Esophagus (tissue), 2 donors: Measurements from ENCODE around the gene IRS2. TPM values are rescaled to one million over a fixed set of nuclear protein-coding genes. Genes with fewer than 3 reads are reported as not detected.
"Not testable (repeated sequence)": the region's sequence is repeated elsewhere in the genome, so short reads cannot be mapped to it uniquely, and the experiment has no call there.

Source experiments
- H3K27ac ChIP-seq, 2 donors: one replicate each; pipeline ENCODE4 v1.5.1; 2013; ENCODE audit warnings: low read depth in 2 of 2, mild to moderate bottlenecking in 2 of 2, inconsistent platforms in 1 of 2, low read length in 1 of 2, moderate library complexity in 1 of 2
- H3K27me3 ChIP-seq, 2 donors: one replicate each; pipeline ENCODE4 v1.6.1; 2013; ENCODE audit warnings: low read length in 2 of 2, control low read depth in 1 of 2, mild to moderate bottlenecking in 1 of 2; ENCODE audit not compliant: insufficient read depth in 2 of 2, control insufficient read depth in 1 of 2
- H3K36me3 ChIP-seq, 2 donors: one replicate each; pipeline ENCODE4 v1.6.1; 2013; ENCODE audit warnings: low read length in 1 of 2; ENCODE audit not compliant: control insufficient read depth in 2 of 2, insufficient read depth in 2 of 2
- H3K4me1 ChIP-seq, 2 donors: one replicate each; pipeline ENCODE4 v1.6.1; 2013; ENCODE audit warnings: low read length in 1 of 2; ENCODE audit not compliant: control insufficient read depth in 2 of 2, insufficient read depth in 2 of 2
- H3K4me3 ChIP-seq, 2 donors: one replicate each; pipeline ENCODE4 v1.5.1; 2013; ENCODE audit warnings: low read length in 2 of 2, mild to moderate bottlenecking in 2 of 2, low read depth in 1 of 2, moderate library complexity in 1 of 2
- H3K9me3 ChIP-seq, 2 donors: one replicate each; pipeline ENCODE4 v1.6.1; 2013; ENCODE audit warnings: mild to moderate bottlenecking in 2 of 2, low read depth in 1 of 2, low read length in 1 of 2, moderate library complexity in 1 of 2; ENCODE audit not compliant: control insufficient read depth in 2 of 2, insufficient read depth in 1 of 2
- WGBS, 2 donors: extraction: QIAGEN DNeasy Blood & Tissue Kit; methylation state at CpG; one replicate each; pipeline ENCODE4 v1.1.7; 2013; 5-methylcytosine and 5-hydroxymethylcytosine counted together
- polyA plus RNA-seq, 2 donors: library from polyadenylated mRNA; stranded (reverse); fragments of 200-250 nt; gene quantifications; one replicate each; pipeline ENCODE4 v1.2.3, GENCODE V29; 2013
- donor health status: healthy with polysubstance abuse.
- donor health status: Bipolar disorder and iron deficiency.

Gene IRS2
- polyA plus RNA-seq, 2 donors, result 1.6 to 2.6 TPM

DNA sequence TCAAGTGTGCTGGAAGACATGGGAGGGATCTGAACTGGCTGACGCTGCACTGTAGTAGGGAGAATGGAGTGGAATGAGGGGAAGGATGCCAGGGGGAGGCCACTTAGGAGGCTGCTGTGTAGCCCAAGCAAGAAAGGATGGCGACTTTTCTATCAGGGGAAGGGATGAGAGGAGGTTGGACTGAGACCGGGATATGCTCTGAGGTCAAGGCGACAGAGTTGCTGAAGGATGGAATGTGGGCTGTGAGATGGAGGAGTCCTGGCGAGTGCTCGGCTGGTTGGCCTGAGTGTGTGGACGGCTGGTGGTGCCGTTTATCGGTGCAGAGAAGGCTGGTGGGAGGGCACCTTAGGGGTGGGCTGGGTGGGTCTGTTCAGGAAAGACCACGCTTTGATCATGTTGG lies 45.7 kb downstream of the IRS2 start:
- Histone ChIP-seq H3K36me3 (no peaks in the 10 kb centered on the region), H3K27me3 (no peaks in the 10 kb centered on the region), H3K9me3 (peaks cover 0 to 2% of the 10 kb centered on the region in 2 donors), H3K4me1 (peaks cover 0 to 7% of the 10 kb centered on the region in 2 donors), H3K4me3 (no peak overlapping the region), H3K27ac (no peak overlapping the region)
- 94 to 95% methylated on average over 10 of the region's 10 CpGs for WGBS, 2 donors

DNA sequence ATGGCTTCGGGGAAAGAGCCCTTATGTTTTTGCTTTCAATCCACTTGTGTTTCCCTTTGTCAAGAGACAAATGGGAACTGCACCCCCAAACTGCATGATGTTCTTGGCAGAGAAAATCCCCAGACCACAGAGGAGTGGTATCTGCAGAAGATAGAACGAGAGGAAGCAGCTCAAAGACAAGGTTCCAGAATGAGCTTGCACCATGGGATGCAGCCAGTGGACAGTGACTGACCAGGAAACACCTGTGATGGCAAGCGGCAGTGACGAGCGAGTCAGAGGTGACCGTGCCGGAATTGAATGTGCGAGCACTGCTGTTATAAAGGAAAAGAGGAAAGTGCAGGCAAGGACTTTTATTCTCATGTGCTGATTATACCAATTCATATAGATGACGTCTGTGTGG lies 46.3 kb downstream of the IRS2 start:
- no peak overlapping the region for H3K27ac ChIP-seq
- WGBS, 2 donors, result 68 to 74% methylated on average over 9 of the region's 9 CpGs
- no peak overlapping the region for H3K4me3 ChIP-seq
- no peaks in the 10 kb centered on the region for H3K9me3 ChIP-seq
- H3K4me1 ChIP-seq, result peaks cover 0 to 7% of the 10 kb centered on the region in 2 donors
- no peaks in the 10 kb centered on the region for H3K36me3 ChIP-seq
- H3K27me3 ChIP-seq, result no peaks in the 10 kb centered on the region

DNA sequence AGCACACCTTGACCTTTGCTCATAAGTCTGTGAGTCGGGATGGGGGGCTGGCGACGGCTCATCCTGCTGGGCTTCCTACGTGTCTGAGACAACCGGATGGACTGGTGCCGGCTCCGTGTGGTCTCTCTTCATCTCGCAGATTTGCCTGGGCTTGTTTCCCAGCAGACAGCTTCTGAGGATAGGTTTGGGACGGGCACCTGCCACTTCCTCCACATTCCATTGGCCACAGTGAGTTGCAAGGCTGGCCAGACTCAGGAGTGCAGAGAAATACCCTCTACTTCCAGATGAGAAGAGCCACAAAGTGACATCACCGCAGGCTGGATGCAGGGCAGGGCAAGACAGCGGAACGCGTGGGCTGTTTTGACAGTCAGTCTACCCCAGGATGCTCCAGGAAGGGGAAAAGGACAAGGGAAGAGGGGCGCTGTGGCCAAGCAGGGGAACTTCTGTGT lies 48.1 kb downstream of the IRS2 start:
- Histone ChIP-seq H3K27me3 (no peaks in the 10 kb centered on the region), H3K4me1 (peaks cover 0 to 2% of the 10 kb centered on the region in 2 donors), H3K4me3 (no peak overlapping the region), H3K36me3 (no peaks in the 10 kb centered on the region), H3K27ac (no peak overlapping the region), H3K9me3 (no peaks in the 10 kb centered on the region)
- WGBS, 2 donors, result 64 to 69% methylated on average over 14 of the region's 14 CpGs

DNA sequence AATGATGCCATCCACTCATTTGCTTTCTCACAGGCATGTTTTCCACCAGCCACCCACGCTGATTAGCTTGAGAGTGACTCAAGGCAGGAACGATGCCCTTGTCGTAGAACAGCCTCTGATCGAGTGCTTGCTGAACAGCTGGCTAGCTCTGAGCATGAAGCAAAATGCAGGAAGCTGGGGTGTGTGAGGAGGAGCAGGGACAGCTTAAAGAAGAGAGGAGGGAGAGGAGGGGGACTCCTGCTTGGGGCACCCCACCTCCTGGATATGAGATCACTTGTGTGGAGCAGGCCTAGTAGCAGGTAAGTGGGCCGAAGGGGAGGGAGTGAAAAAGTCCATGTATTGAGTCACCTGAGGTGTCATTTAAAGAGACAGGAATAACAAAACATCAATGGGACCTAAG lies 48.8 kb downstream of the IRS2 start:
- Histone ChIP-seq H3K4me1 (peaks cover 0 to 2% of the 10 kb centered on the region in 2 donors), H3K9me3 (no peaks in the 10 kb centered on the region), H3K27me3 (no peaks in the 10 kb centered on the region), H3K27ac (no peak overlapping the region), H3K4me3 (no peak overlapping the region), H3K36me3 (no peaks in the 10 kb centered on the region)
- 68% methylated on average over 5 of the region's 5 CpGs for WGBS, 2 donors

GRCh38 chr13:109737046-109737573 lies 49.3 kb downstream of the IRS2 start:
- Histone ChIP-seq H3K27ac (no peak overlapping the region), H3K4me3 (no peak overlapping the region), H3K36me3 (no peaks in the 10 kb centered on the region), H3K4me1 (peaks cover 0 to 2% of the 10 kb centered on the region in 2 donors), H3K27me3 (no peaks in the 10 kb centered on the region), H3K9me3 (no peaks in the 10 kb centered on the region)
- 85 to 91% methylated on average over 13 of the region's 13 CpGs for WGBS, 2 donors

GRCh38 chr13:109735436-109735966 lies 50.9 kb downstream of the IRS2 start:
- H3K4me3 ChIP-seq, result no peak overlapping the region
- no peak overlapping the region for H3K27ac ChIP-seq
- no peaks in the 10 kb centered on the region for H3K9me3 ChIP-seq
- H3K4me1 ChIP-seq, result peaks cover 0 to 2% of the 10 kb centered on the region in 2 donors
- WGBS, 2 donors, result 67 to 68% methylated on average over 4 of the region's 4 CpGs
- no peaks in the 10 kb centered on the region for H3K36me3 ChIP-seq
- H3K27me3 ChIP-seq, result no peaks in the 10 kb centered on the region

DNA sequence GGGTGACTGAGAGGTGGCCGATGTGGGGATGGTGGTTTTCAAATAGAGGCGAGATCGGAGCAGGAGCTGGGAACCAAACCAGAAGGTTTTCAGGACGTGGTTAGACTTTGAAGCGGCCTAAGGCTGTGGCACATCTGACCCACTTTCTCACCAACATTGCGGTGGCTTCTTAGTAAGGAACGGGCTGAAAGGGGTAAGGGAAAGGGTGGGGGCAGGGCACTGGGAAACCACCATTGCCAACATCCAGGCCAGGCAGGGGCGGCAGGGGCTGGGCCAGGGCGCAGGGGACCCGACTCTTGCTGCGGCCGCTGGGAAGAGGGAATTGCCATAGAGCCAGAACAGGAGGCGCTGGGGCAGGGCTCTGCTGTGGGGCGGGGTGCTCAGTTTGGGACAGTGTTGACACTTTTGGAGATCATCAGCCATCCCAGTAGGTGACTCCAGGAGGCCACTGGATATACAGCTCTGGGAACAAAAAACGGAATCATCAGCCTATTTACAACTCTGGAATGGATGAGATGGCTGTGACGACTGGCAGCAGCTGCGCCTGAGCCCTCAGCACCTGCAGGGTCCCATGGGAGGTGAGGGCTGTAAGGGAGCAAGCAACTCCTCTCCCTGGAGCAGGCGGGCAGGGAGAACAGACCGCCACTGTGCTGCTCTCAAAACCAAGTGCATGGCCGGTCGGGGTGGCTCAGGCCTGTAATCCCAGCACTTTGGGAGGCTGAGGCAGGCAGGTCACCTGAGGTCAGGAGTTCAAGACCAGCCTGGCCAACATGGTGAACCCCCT lies 52.2 kb downstream of the IRS2 start:
- Histone ChIP-seq H3K27ac (no peak overlapping the region), H3K4me3 (no peak overlapping the region), H3K27me3 (no peaks in the 10 kb centered on the region), H3K9me3 (no peaks in the 10 kb centered on the region), H3K4me1 (peaks cover 0 to 2% of the 10 kb centered on the region in 2 donors), H3K36me3 (no peaks in the 10 kb centered on the region)
- 86 to 91% methylated on average over 21 of the region's 21 CpGs for WGBS, 2 donors

DNA sequence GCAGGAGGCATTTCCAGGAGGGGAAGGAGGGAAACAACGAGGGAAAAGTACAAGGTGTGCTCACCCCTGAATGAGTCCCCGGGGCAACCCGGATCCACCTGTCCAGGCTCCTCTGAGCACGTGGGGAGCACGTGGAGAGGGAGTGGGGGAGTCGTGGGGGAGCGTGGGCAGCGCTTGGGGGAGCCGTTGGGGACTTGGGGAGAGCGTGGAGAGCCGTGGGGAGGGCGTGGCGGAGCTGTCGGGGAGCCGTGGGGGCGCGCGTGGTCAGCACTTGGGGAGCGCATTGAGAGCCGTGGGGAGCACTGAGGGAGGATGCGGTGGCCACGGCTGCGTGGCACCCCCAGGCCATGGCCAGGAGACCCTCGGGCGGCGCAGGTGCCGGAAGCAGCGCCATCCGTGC lies 52.8 kb downstream of the IRS2 start:
- no peaks in the 10 kb centered on the region for H3K36me3 ChIP-seq
- no peak overlapping the region for H3K4me3 ChIP-seq
- no peaks in the 10 kb centered on the region for H3K27me3 ChIP-seq
- H3K27ac ChIP-seq, result no peak overlapping the region
- H3K9me3 ChIP-seq, result no peaks in the 10 kb centered on the region
- H3K4me1 ChIP-seq, result peaks cover 0 to 2% of the 10 kb centered on the region in 2 donors
- WGBS, 2 donors, result 87 to 90% methylated on average over 18 to 29 of the region's 29 CpGs

- not testable (repeated sequence) for H3K9me3 ChIP-seq, H3K27ac ChIP-seq, H3K36me3 ChIP-seq, H3K4me1 ChIP-seq, H3K27me3 ChIP-seq, H3K4me3 ChIP-seq
- 97% methylated on average over 50 of the region's 50 CpGs for WGBS, 2 donors
Measured at GRCh38 chr13:109732470-109733170, 53.8 kb downstream of the IRS2 start.
